Lower leg skin (tissue), 3 donors: ENCODE measurements around the gene STK17B.

Experiments
- CTCF ChIP-seq, 3 donors: fragments of 450-650 bp; IDR thresholded peaks; one replicate each; pipeline ENCODE4 v1.5.1; 2016; ENCODE audit warnings: antibody characterized with exemption in 3 of 3, mild to moderate bottlenecking in 3 of 3, moderate library complexity in 2 of 3
- POLR2A ChIP-seq, 2 donors: fragments of 450-650 bp; IDR thresholded peaks; one replicate each; pipeline ENCODE4 v1.6.1; 2016 to 2017; ENCODE audit warnings: antibody characterized with exemption in 2 of 2, mild to moderate bottlenecking in 1 of 2, moderate library complexity in 1 of 2

GRCh38 chr2:196205881-196206435 is 34.6 kb upstream of the STK17B start:
- no peak for TF ChIP-seq CTCF (IDR thresholded peaks at IDR 0.05)
- no peak for TF ChIP-seq POLR2A (IDR thresholded peaks at IDR 0.05)
